Aorta (tissue), 5 donors: Measurements from ENCODE around the gene MAPRE2. TPM values are rescaled to one million over a fixed set of nuclear protein-coding genes. Genes with fewer than 3 reads are reported as not detected.

Source experiments
- ATAC-seq: fragments of 200-7000 bp; cut with Tn5 transposase; one replicate; pipeline ENCODE4 v1.9.1; 2022; ENCODE audit warnings: moderate library complexity; ENCODE audit not compliant: low FRiP score
- DNase-seq, 2 donors: peaks; one replicate each; pipeline ENCODE4 v3.0.0-alpha.2; 2020
- H3K27ac ChIP-seq, 2 donors: one replicate each; pipeline ENCODE4 v1.5.1; 2013; ENCODE audit warnings: low read length in 2 of 2, mild to moderate bottlenecking in 2 of 2, moderate library complexity in 2 of 2, control low read depth in 1 of 2, inconsistent platforms in 1 of 2, low read depth in 1 of 2
- H3K27me3 ChIP-seq, 2 donors: one replicate each; pipeline ENCODE4 v1.6.1; 2013; ENCODE audit warnings: control low read depth in 1 of 2, low read length in 1 of 2, mild to moderate bottlenecking in 1 of 2, moderate library complexity in 1 of 2; ENCODE audit not compliant: insufficient read depth in 2 of 2, control insufficient read depth in 1 of 2
- H3K36me3 ChIP-seq, 2 donors: one replicate each; pipeline ENCODE4 v1.6.1; 2013; ENCODE audit warnings: control low read depth in 1 of 2, low read length in 1 of 2, mild to moderate bottlenecking in 1 of 2; ENCODE audit not compliant: insufficient read depth in 2 of 2, control insufficient read depth in 1 of 2
- H3K4me1 ChIP-seq, 2 donors: one replicate each; pipeline ENCODE4 v1.6.1; 2013; ENCODE audit warnings: low read length in 2 of 2, control low read depth in 1 of 2, mild to moderate bottlenecking in 1 of 2, moderate library complexity in 1 of 2; ENCODE audit not compliant: insufficient read depth in 2 of 2, control insufficient read depth in 1 of 2
- H3K4me3 ChIP-seq, 2 donors: one replicate each; pipeline ENCODE4 v1.5.1; 2013; ENCODE audit warnings: low read length in 2 of 2, control low read depth in 1 of 2, mild to moderate bottlenecking in 1 of 2
- H3K9me3 ChIP-seq: one replicate; pipeline ENCODE4 v1.6.1; 2013; ENCODE audit warnings: mild to moderate bottlenecking, low read length; ENCODE audit not compliant: control insufficient read depth
- WGBS, 2 donors: extraction: QIAGEN DNeasy Blood & Tissue Kit; methylation state at CpG; one replicate each; pipeline ENCODE4 v1.1.7; 2013; 5-methylcytosine and 5-hydroxymethylcytosine counted together
- intact Hi-C, 2 donors: fragments of 100-400 bp; cut with DNase I; formaldehyde crosslinking; loops; one replicate each; pipeline versions ENCODE4 v1.14.2 to v1.15.0; 2022
- polyA plus RNA-seq, 2 donors: library from polyadenylated mRNA; stranded (reverse); fragments of 200-250 nt; gene quantifications; one replicate each; pipeline ENCODE4 v1.2.3, GENCODE V29; 2013
- total RNA-seq, 2 donors: library from RNA; stranded (reverse); fragmentation: NEBNext Ultra II Directional; extraction: Animal tissue kit (Norgen Biotek cat#: 25700); gene quantifications; one replicate each; pipeline ENCODE4 v1.2.1, GENCODE V29; 2021
- donor health status: healthy with polysubstance abuse.
- donor health status: Bipolar disorder and iron deficiency.
- donor health status: DM: no; HTN: no; CAD: no.
- donor health status: DM: no; HTN: no; CAD: no.
- donor health status: DM: yes; HTN: yes; CAD: no.

MAPRE2 gene
- total and polyA plus RNA-seq, 4 donors = 22.5 to 71.9 (median 44.6) TPM

DNA sequence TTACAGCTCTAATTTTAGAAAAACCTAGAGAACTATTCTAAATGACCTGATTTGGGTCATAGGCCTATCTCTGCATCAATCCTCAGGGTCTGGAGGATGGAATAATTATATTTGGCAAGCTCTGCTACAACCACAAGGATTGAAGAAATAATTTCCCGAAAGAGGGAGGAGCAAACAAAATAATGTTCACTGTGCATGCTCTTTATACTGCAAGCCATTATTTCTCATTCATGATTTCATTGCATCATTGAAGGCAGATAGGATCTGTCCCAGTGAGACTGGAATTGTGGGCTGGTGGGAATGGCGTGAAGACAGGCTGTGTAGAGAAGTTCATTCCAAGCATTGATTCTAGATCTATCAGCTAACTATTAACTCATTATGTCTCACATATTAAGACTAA is 12.7 kb upstream of the MAPRE2 start:
- H3K4me3 ChIP-seq = no peak overlapping the region
- ATAC-seq = no peak
- H3K4me1 ChIP-seq = peaks cover 4 to 8% of the 10 kb centered on the region in 2 donors
- intact Hi-C loops = no loop called here
- no peaks in the 10 kb centered on the region for H3K36me3 ChIP-seq
- no peaks in the 10 kb centered on the region for H3K27me3 ChIP-seq
- H3K27ac ChIP-seq = no peak overlapping the region
- no peaks in the 10 kb centered on the region for H3K9me3 ChIP-seq
- WGBS, 2 donors = 85 to 88% methylated on average over 2 of the region's 2 CpGs
- DNase-seq = no peak

DNA sequence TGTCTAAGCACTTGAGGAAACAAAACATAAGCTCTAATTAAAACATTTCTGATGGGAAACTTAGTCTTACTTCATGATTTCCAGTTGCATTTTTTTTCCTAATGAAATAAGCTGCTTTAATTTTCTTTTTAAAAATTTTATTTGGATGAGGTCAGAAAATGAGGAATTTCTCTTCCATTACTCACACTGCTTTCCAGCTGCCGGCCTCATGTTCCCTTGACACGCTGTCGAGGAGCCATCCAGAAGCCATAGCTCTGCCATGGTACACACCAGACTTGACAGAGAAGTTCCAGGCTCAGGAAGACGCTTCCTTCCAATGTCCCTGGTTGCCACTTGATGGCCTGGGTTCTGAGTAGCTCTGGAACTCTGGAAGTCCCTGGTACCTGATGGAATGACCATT is 12.1 kb upstream of the MAPRE2 start:
- H3K4me3 ChIP-seq = no peak overlapping the region
- H3K36me3 ChIP-seq = no peaks in the 10 kb centered on the region
- peaks cover 4 to 8% of the 10 kb centered on the region in 2 donors for H3K4me1 ChIP-seq
- H3K27me3 ChIP-seq = no peaks in the 10 kb centered on the region
- no peak overlapping the region for H3K27ac ChIP-seq
- 13 to 15% methylated on average over 4 of the region's 4 CpGs for WGBS, 2 donors
- DNase-seq (peak in 1 of 2 donors; percentile 50), ATAC-seq (peak; percentile 49)
- H3K9me3 ChIP-seq = no peaks in the 10 kb centered on the region
- intact Hi-C loops = no loop called here

DNA sequence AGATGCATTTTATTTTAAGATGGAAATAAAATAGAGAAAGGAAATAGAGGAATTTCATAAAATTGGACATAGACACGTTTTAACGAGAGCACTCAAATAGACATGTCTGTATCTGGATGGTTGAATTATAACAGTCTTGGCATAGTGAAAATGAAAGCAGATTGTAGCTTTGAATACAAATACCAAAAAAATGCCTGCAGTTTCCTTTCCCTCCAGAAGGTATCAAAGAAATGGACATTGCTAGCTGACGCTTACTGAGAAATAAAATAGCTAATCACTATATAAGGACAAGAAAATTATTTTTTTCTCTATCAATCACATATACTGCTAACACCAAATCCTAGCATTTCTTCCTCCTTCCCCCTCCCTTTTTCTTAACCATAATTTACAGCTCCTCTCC is 11.4 kb upstream of the MAPRE2 start:
- DNase-seq (no peak), ATAC-seq (no peak)
- no peak overlapping the region for H3K4me3 ChIP-seq
- WGBS, 2 donors = 24 to 39% methylated on average over 3 of the region's 3 CpGs
- no peaks in the 10 kb centered on the region for H3K27me3 ChIP-seq
- intact Hi-C loops = no loop called here
- H3K27ac ChIP-seq = peak overlapping the region in 1 of 2 donors; percentile 8
- no peaks in the 10 kb centered on the region for H3K36me3 ChIP-seq
- no peaks in the 10 kb centered on the region for H3K9me3 ChIP-seq
- H3K4me1 ChIP-seq = peaks cover 4 to 8% of the 10 kb centered on the region in 2 donors

DNA sequence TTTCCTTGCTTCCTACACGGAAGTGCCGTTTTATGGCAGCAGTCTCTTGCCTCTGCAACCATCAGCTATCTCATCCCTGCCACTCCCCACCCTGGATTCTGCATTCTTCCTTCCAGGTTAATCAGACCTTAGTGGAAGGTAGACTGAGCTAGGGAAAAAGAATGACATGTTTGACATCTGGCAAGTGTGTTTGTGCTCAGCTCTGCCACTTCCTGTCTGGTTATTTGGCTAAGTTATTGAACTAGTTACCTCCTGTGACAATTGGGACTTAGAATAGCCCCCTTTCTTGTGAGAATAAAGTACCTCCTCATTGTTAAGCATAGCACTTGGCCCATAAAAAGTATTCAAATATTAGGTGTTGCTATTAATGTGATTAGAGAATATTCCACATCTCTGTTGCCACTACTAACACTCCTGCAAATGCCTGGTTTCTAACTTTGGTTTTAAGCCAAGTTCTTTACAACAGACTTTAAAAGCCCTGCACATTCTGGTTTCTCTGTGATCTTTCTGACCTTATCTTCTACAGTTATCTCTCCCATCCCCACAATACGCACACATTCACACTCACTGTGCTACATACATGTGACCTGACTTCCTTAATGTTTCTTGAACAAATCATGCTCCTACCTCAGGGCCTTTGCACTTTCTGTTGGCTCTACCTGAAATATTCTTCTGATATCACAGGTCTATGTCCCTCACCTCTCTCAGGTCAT is 10.8 kb upstream of the MAPRE2 start:
- peaks cover 2 to 8% of the 10 kb centered on the region in 2 donors for H3K4me1 ChIP-seq
- no peaks in the 10 kb centered on the region for H3K9me3 ChIP-seq
- H3K36me3 ChIP-seq = no peaks in the 10 kb centered on the region
- 56 to 59% methylated on average over 3 of the region's 3 CpGs for WGBS, 2 donors
- ATAC-seq (no peak), DNase-seq (no peak)
- H3K27ac ChIP-seq = peak overlapping the region in 1 of 2 donors; percentile 8
- intact Hi-C loops = no loop called here
- H3K27me3 ChIP-seq = no peaks in the 10 kb centered on the region
- H3K4me3 ChIP-seq = no peak overlapping the region

DNA sequence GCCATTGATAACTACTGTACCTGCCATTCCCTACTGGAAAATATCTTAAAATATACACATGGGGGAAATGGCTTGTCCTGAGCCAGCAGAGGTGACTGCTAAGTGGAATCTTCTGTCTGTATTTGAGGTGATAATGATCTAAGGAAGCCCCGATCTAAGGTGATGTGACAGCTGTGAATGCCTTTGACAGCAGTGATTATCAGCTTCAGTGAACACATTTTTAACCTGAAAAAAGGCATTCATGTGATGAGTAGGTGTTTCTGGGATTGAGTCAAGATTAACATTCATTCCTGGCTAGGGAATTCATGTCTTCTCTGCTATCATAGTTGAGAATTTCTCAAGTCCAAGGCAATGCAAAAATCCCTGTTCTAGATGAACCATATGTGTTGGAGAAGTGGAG is 9.1 kb upstream of the MAPRE2 start:
- Histone ChIP-seq H3K27me3 (no peaks in the 10 kb centered on the region), H3K4me3 (no peak overlapping the region), H3K36me3 (no peaks in the 10 kb centered on the region), H3K4me1 (peaks cover 2 to 8% of the 10 kb centered on the region in 2 donors), H3K27ac (no peak overlapping the region), H3K9me3 (no peaks in the 10 kb centered on the region)
- 82 to 93% methylated on average over 1 of the region's 1 CpG for WGBS, 2 donors
- DNase-seq (no peak), ATAC-seq (no peak)
- intact Hi-C loops = no loop called here

DNA sequence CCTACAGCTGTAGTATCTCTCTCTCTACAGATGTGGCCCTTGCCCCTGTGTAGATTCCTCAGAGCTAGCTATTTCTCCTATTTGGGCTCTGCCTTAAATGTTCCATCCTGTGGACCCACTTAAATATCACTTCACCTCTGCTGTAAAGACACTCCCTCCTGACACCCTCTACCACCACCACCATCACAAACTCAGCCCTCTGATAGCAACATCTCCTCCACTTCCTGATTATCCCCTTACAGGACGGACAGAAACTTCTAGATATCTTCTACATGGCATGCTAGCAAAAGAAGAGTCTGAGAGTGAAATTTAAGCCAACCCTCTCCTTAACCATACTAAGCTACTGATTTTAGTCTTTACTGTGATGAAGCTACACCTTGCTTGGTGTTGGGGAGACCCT is 3.2 kb upstream of the MAPRE2 start:
- no peaks in the 10 kb centered on the region for H3K36me3 ChIP-seq
- H3K4me1 ChIP-seq = no peaks in the 10 kb centered on the region
- intact Hi-C loops = no loop called here
- ATAC-seq = no peak
- no peaks in the 10 kb centered on the region for H3K27me3 ChIP-seq
- DNase-seq = no peak
- no peaks in the 10 kb centered on the region for H3K9me3 ChIP-seq
- no peak overlapping the region for H3K4me3 ChIP-seq
- H3K27ac ChIP-seq = no peak overlapping the region
- 88 to 90% methylated on average over 1 of the region's 1 CpG for WGBS, 2 donors

DNA sequence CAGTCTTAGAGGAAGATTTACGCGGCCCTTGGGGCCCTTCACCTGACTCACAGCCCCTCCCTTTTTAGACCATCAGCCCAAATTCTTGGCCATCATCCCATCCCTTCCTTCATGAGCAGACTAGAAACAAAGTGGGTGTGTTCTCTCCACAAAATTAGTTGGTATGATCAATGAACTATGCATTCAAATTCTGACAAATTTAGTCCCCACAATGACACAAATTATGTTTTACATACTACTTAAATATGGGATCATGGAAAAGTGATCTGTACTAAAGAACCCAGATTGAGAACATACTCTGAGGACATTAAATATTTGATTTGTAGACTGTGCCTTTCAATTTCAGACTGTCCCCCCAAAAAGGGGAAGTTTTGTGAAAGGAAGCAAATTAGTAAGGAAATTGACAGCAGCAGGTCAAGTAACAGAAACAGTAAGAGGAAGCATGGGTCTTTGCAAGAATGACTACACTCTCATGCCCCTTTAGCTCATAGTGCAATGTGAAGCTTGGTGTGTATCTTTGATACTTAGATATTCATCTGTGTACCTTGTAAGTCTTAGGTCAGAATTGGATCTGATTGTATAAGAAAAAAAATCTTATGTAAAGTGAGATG is 2.2 kb upstream of the MAPRE2 start:
- H3K9me3 ChIP-seq = no peaks in the 10 kb centered on the region
- H3K4me3 ChIP-seq = no peak overlapping the region
- ATAC-seq = no peak
- intact Hi-C loops = no loop called here
- H3K36me3 ChIP-seq = no peaks in the 10 kb centered on the region
- no peaks in the 10 kb centered on the region for H3K27me3 ChIP-seq
- 92 to 96% methylated on average over 2 of the region's 2 CpGs for WGBS, 2 donors
- DNase-seq = no peak
- no peaks in the 10 kb centered on the region for H3K4me1 ChIP-seq
- no peak overlapping the region for H3K27ac ChIP-seq

DNA sequence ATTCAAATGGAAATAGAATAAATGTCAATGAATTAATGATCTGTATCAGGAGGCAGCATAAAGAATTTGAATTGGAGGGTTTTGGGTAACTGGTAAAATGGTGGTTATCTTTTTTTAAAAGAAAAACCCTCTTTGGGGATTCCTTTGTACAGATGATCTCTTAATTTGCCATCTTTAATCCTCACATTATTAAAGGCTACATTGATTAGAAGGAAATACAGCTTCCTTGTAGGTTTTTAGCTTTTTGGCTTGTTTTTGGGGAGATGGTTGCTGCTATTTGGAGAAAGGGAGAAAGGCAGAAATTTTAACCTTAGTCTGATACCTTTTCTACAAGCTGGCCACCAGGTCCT is 600 bp upstream of the MAPRE2 start:
- H3K27me3 ChIP-seq = no peaks in the 10 kb centered on the region
- H3K4me1 ChIP-seq = peaks cover 0 to 4% of the 10 kb centered on the region in 2 donors
- intact Hi-C loops = loop anchor here in 1 of 2 donors (5.0 kb wide), 2 partner anchors 42 to 77 kb away; no protein-coding TSS in a partner anchor
- ATAC-seq (no peak), DNase-seq (no peak)
- no peaks in the 10 kb centered on the region for H3K36me3 ChIP-seq
- no peaks in the 10 kb centered on the region for H3K9me3 ChIP-seq
- H3K4me3 ChIP-seq = peak overlapping the region; percentile 31 to 44
- H3K27ac ChIP-seq = peak overlapping the region in 1 of 2 donors; percentile 90

DNA sequence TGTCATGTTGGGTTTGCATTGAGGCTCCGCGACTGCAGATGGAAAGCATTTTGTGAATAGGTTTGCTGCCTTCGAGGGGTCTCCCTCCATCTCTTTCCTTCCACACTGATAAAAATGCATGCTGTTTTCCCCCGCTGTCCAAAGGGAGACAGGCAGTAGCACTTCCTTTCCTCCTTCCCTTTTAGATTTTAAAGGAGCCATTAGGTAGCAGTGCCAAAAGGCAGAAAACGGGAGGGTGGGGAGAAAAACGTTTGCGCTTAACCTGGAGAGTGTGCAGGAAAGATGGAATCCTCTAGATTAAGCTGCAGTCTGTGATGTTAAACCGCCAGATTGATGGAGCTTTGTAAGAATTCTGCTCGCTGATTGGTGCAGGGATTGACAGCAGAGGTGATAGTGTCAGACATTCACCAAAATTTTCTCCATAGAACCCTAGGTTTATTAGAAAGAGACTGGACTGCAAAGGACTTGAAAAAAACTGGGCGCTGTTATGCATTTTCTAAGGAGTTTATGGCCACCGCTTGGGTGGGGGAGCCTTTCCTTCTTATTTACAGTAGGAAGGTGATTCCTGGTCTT is 688 bp downstream of the MAPRE2 start:
- Histone ChIP-seq H3K27ac (peak overlapping the region in 1 of 2 donors; percentile 82), H3K4me1 (peaks cover 0 to 4% of the 10 kb centered on the region in 2 donors), H3K27me3 (no peaks in the 10 kb centered on the region), H3K9me3 (no peaks in the 10 kb centered on the region), H3K4me3 (peak overlapping the region; percentile 65 to 82), H3K36me3 (no peaks in the 10 kb centered on the region)
- DNase-seq (no peak), ATAC-seq (peak; percentile 17)
- intact Hi-C loops = loop anchor here in 1 of 2 donors (5.0 kb wide), 2 partner anchors 40 to 75 kb away; no protein-coding TSS in a partner anchor
- WGBS, 2 donors = 4% methylated on average over 11 of the region's 11 CpGs
